RPMI7951 (cell line): ENCODE results near the gene POU2AF3. TPM values are rescaled to one million over a fixed set of nuclear protein-coding genes. Genes with fewer than 3 reads are reported as not detected.

ENCODE experiments used
- DNase-seq: peaks from one replicate; pipeline ENCODE4 v3.0.0-alpha.2; 2012; ENCODE audit warnings: low read depth
- total RNA-seq: library from RNA; depleted of rRNA; stranded (reverse); fragments of >200 nt; shearing (Covaris generic); gene quantifications from 2 replicates; pipeline ENCODE4 v1.2.3, GENCODE V29; 2014; rRNA removed

Gene POU2AF3
- total RNA-seq, 1 experiment from 2014 or later: 0.24 TPM

DNA sequence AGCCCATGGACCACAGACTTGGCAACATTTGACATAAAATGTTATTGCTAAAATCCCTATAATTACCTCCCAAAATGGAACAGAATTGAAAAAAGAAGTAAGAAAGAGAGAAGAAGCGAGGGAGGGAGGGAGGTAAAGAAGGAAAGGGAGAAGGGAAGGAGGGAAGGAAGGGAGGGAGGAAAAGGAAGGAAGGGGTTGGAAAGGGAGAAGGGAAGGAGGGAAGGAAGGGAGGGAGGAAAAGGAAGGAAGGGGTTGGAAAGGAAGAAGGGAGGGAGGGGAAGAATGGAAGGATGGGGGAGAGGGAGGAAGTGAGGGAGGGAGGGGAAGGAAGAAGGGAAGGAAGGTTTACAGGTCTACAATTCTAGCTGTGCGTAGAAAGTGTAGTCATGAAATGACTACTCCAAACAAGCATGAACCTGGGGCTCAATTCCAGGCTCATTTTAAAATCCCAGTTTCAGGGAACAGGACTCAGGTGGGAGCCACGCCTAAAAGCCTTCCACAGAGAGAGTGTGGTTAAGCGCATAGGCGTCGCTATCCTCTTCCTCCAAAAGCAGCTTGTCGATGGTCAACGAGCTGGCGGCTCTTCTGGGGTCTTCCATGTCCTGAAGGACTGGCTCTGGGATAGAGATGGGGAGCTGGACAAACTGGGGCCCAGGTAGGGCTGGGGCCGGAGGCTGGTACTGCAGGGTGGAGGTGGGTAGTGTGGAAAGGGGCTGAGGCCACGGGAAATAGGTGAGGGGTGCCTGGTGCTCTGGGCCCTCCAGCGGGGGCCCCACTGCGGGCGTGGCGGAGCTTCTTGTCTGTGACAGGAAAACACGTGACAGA is 55.6 kb downstream of the POU2AF3 start:
- no peak for DNase-seq

DNA sequence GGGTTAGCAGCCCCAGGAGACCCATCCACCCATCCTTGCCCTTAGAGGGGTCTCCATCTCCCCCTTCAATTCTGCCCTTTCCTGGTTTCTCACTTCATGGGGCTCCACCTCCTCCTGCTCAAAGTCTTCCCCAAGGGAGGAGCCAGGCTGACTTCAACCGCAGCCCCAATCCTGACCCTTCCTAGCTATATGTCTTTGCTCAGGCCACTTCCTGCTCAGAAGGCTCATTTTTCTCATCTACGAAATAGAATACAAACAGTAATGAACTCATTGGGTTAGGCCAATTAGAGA is 56.2 kb downstream of the POU2AF3 start:
- DNase-seq: no peak

DNA sequence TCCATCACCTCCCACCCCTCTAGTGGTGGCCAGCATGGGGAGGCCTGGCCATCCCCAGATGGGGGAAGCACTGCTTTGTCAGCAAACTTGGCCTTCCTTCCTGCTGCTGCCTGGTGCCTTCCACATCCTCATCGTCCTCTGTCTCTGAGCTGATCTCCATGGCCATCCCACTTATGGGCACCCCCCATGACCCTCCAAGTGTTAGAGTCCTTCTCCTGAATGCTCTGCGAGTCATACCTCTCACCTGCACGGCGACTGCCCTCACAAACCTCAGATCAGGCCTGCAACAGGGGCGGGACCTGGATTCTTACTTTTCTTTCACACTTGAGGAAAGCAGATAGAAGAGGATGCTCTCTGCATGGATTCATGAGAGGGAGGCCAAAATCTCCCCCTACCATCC is 56.8 kb downstream of the POU2AF3 start:
- DNase-seq: no peak

DNA sequence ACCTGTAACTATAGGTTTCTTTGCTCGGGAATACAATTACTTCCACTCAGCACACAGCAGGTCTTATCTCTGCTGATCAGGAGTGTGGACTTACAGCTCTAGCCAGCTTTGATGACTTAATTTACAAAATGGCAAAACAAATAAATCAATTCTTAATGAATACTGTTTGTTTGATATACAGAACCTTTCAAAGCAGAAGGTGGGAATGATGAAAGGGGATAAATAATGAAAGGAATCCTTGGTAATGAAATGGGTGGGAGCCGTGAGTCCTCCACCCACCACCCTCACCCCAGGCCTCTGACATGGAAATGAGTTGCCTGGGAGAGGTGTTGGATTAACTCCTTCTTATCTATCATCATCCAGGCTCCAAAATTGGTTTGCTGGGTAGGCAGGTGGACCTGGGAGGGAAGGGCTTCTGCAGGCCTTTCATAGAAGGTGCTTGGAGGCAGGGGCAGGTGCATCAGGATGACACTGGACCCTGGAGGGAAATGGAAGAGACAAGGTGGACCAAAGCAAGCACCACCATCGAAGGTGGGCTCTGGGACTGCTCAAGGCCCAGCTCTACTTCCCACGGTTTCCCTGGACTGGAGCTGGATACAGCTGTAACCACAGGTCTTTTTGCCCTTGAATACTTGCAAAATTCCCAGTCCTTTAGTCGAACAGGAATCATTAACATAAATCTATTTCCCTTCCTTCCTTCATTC is 57.8 kb downstream of the POU2AF3 start:
- DNase-seq: no peak

DNA sequence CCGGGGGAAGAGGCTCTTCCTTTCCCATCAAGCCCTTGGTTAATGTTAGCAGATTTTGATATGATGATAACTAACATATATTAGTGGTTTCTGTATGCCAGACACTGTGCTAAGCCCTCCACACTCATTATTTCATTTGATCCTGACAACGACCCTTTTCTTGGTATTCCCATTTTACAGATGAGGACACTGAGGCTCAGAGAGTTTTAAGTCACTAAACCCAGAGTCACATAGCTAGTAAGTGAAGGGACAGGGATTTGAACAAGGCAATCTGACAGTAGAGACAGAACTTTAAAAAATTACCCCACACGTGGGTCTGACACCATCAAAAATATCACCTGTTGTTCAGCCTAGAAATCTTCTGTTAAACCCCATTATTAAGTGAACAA is 58.3 kb downstream of the POU2AF3 start:
- no peak for DNase-seq

DNA sequence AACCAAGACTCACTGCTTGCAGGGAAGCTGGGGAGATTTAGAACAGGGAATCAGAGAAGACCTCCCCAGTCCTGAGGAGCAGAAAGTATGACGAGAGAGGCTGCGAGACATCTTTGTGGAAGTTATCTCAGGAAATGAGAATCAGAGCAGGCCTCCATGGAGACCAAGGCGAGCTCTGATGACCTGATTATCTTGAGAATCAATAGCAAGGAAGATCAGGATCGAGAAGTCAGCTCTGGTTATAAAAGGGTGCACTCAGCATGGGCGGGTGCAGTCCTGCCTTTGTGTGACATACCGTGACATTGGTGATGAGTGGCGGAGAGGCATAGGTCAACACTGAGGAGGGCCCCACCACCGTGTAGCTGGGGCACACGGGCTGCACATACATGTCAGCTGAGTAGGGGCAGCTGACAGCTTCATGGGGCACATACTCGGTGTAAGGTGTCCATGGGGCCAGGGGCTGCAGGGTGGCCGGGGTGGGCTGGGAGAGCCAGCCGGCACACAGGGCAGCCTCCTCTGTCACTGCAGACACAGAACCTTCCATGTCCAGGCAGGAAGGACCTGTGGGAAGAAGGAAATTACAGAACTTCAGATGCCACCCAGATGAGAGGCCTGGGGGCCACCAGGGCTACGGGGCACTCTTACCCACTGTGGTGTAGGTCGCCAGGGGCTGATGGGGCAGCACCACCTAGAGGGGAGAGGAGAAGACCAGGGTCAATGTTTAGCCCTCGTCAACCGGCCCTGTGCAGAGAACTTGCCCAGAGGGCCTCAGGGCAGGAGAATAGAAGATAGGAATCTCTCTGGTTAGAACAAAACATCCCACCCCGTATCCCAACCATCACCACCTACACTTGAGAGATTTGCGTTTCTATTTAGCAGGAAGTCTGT is 59.0 kb downstream of the POU2AF3 start:
- no peak for DNase-seq

Other genes starting within 250 kb of the POU2AF3 start
- not detected in 2 replicates for gene POU2AF2, start 52.8 kb upstream of the POU2AF3 start, total RNA-seq
- gene POU2AF1, start 80.7 kb downstream of the POU2AF3 start, total RNA-seq: not detected in 2 replicates
- gene BTG4, start 213.8 kb downstream of the POU2AF3 start, total RNA-seq: 0.78 TPM in 1 of 2 replicates, not detected in the other
- not detected in 2 replicates for gene HOATZ, start 216.2 kb downstream of the POU2AF3 start, total RNA-seq
- 10.9 and 13.3 TPM in 2 replicates for gene LAYN, start 242.2 kb downstream of the POU2AF3 start, total RNA-seq